HUDEP-2 (cell line): ENCODE results near the gene RAB28.

Experiments used
- DNase-seq, 76 experiments: peaks; one replicate each; lab custom pipeline; 2025; ENCODE audit not compliant: unreplicated experiment in 76 of 76; lab: John Stamatoyannopoulos, UW

Gene RAB28

GRCh38 chr4:13484122-13484748 is at the start of gene RAB28:
Gene RAB28 (minus strand): TSS chr4:13484340.
- DNase-seq = peak; percentile 15 to 98 (median 86)

GRCh38 chr4:13531625-13531998 is 47.5 kb upstream of the RAB28 start:
- DNase-seq = no peak

- DNase-seq = no peak
These were observed 46.9 kb upstream of the RAB28 start for GRCh38 chr4:13530823-13531624.

- DNase-seq = no peak
These were observed 45.2 kb upstream of the RAB28 start for GRCh38 chr4:13529128-13529919.

- no peak for DNase-seq
These were observed 44.6 kb upstream of the RAB28 start for GRCh38 chr4:13528821-13529127.

- no peak for DNase-seq
These were observed 44.1 kb upstream of the RAB28 start for GRCh38 chr4:13527981-13528820.

GRCh38 chr4:13527192-13527980 is 43.2 kb upstream of the RAB28 start:
- DNase-seq = no peak

- no peak for DNase-seq
These were observed 42.5 kb upstream of the RAB28 start for GRCh38 chr4:13526658-13527057.

- no peak for DNase-seq
These were observed 41.6 kb upstream of the RAB28 start for GRCh38 chr4:13525606-13526281.

GRCh38 chr4:13524504-13525243 is 40.5 kb upstream of the RAB28 start:
- DNase-seq = no peak

GRCh38 chr4:13523591-13524503 is 39.7 kb upstream of the RAB28 start:
- DNase-seq = no peak

GRCh38 chr4:13523105-13523477 is 39.0 kb upstream of the RAB28 start:
- DNase-seq = no peak

GRCh38 chr4:13522282-13523104 is 38.4 kb upstream of the RAB28 start:
- no peak for DNase-seq

- no peak for DNase-seq
These were observed 36.9 kb upstream of the RAB28 start for GRCh38 chr4:13521047-13521446.

- DNase-seq = no peak
These were observed 32.2 kb upstream of the RAB28 start for GRCh38 chr4:13516315-13516860.

- no peak for DNase-seq
These were observed 31.1 kb upstream of the RAB28 start for GRCh38 chr4:13515268-13515667.

- DNase-seq = no peak
These were observed 30.6 kb upstream of the RAB28 start for GRCh38 chr4:13514722-13515121.
